ENCODE measurements around the gene FGB. TPM values are rescaled to one million over a fixed set of nuclear protein-coding genes. Genes with fewer than 3 reads are reported as not detected.

FGB gene
- total and polyA plus RNA-seq, 2 of the 13 experiments (the other 11 are each of a cell fraction or from before 2014, with no cell fraction given): 226 to 784 TPM

DNA sequence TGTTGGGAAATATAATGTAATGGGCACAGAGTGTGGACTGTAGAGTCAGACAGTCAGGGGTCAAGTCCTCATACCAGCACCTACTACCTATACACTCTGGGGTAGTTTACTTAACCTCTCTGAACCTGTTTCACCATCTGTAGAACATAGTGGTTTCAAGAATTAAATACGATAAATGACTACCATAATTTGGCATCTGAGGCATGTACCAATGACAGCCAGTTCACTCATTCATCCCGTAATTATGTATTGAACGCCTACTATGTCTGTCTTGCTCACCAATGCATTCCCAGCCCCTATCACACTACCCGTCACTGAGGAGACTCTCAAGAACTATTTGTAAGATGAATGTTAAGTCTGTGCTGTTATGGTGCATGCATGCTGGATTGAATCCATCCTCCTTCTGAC, 2.0 kb upstream of the FGB start (continued):
- no peak for TF ChIP-seq NONO (IDR thresholded peaks at IDR 0.05)
- TF ChIP-seq NONO (CRISPR knock-in tag; conservative IDR thresholded peaks at IDR 0.05): no peak
- TF ChIP-seq PBX2 (CRISPR knock-in tag; IDR thresholded peaks at IDR 0.05): no peak
- no peak for TF ChIP-seq MBD4 (IDR thresholded peaks at IDR 0.05; ENCODE audit: borderline replicate concordance, low read length)
- TF ChIP-seq ZNF777 (CRISPR knock-in tag; IDR thresholded peaks at IDR 0.05): no peak
- 0 out of 2 replicates have a peak, but pooled peaks have one; percentile 43 for TF ChIP-seq ZNF205 (CRISPR knock-in tag; IDR thresholded peaks at IDR 0.05)
- TF ChIP-seq, protein P1, sequence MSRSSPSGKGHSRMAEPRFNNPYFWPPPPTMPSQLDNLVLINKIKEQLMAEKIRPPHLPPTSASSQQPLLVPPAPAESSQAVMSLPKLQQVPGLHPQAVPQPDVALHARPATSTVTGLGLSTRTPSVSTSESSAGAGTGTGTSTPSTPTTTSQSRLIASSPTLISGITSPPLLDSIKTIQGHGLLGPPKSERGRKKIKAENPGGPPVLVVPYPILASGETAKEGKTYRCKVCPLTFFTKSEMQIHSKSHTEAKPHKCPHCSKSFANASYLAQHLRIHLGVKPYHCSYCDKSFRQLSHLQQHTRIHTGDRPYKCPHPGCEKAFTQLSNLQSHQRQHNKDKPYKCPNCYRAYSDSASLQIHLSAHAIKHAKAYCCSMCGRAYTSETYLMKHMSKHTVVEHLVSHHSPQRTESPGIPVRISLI (CRISPR knock-in tag; IDR thresholded peaks at IDR 0.05; ENCODE audit: borderline replicate concordance): no peak
- TF ChIP-seq, protein P2, sequence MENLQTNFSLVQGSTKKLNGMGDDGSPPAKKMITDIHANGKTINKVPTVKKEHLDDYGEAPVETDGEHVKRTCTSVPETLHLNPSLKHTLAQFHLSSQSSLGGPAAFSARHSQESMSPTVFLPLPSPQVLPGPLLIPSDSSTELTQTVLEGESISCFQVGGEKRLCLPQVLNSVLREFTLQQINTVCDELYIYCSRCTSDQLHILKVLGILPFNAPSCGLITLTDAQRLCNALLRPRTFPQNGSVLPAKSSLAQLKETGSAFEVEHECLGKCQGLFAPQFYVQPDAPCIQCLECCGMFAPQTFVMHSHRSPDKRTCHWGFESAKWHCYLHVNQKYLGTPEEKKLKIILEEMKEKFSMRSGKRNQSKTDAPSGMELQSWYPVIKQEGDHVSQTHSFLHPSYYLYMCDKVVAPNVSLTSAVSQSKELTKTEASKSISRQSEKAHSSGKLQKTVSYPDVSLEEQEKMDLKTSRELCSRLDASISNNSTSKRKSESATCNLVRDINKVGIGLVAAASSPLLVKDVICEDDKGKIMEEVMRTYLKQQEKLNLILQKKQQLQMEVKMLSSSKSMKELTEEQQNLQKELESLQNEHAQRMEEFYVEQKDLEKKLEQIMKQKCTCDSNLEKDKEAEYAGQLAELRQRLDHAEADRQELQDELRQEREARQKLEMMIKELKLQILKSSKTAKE (CRISPR knock-in tag; IDR thresholded peaks at IDR 0.05; ENCODE audit: borderline replicate concordance): no peak
- peak in 1 of 2 experiments; percentile 63; a peak in 2 of 4 replicates for TF ChIP-seq ATF4 (CRISPR knock-in tag; IDR thresholded peaks at IDR 0.05)
- TF ChIP-seq ZNF782 (CRISPR knock-in tag; IDR thresholded peaks at IDR 0.05; ENCODE audit: borderline replicate concordance): no peak
- TF ChIP-seq POLR2A (IDR thresholded peaks at IDR 0.05; ENCODE audit: insufficient read depth in 1 of 2, low read depth in 2 of 2, low read length in 2 of 2): no peak
- TF ChIP-seq SRY (CRISPR knock-in tag; IDR thresholded peaks at IDR 0.05): no peak
- peak; percentile 70 for TF ChIP-seq CEBPG (CRISPR knock-in tag; IDR thresholded peaks at IDR 0.05)
- TF ChIP-seq ZNF337 (CRISPR knock-in tag; IDR thresholded peaks at IDR 0.05; ENCODE audit: borderline replicate concordance, low read depth): no peak
- TF ChIP-seq NR3C1 (CRISPR knock-in tag; IDR thresholded peaks at IDR 0.05): no peak
- no peak for TF ChIP-seq FIP1L1 (IDR thresholded peaks at IDR 0.05; ENCODE audit: borderline replicate concordance, insufficient read depth, low read depth, low read length)
- no peak for TF ChIP-seq ZNF780A (CRISPR knock-in tag; IDR thresholded peaks at IDR 0.05)
- no peak for TF ChIP-seq ZNF652 (CRISPR knock-in tag; IDR thresholded peaks at IDR 0.05; ENCODE audit: borderline replicate concordance, low read depth)
- no peak for TF ChIP-seq ZNF275 (CRISPR knock-in tag; IDR thresholded peaks at IDR 0.05; ENCODE audit: borderline replicate concordance)
- no peak for TF ChIP-seq HNRNPL (IDR thresholded peaks at IDR 0.05; ENCODE audit: low read depth, low read length)
- TF ChIP-seq ZNF331 (CRISPR knock-in tag; IDR thresholded peaks at IDR 0.05): no peak
- TF ChIP-seq GLMP (CRISPR knock-in tag; IDR thresholded peaks at IDR 0.05; ENCODE audit: borderline replicate concordance): no peak
- TF ChIP-seq RFX1 (IDR thresholded peaks at IDR 0.05): no peak
- no peak for TF ChIP-seq ZNF136 (CRISPR knock-in tag; IDR thresholded peaks at IDR 0.05; ENCODE audit: low read depth)
- no peak for TF ChIP-seq MBNL3 (CRISPR knock-in tag; conservative IDR thresholded peaks at IDR 0.05)
